ENCODE measurements around the gene MRM2. TPM values are rescaled to one million over a fixed set of nuclear protein-coding genes. Genes with fewer than 3 reads are reported as not detected.

MRM2 gene
- 18.4 and 19.0 TPM in 2 replicates for total RNA-seq

- DNase-seq (ENCODE audit: low read depth) = peak; percentile 70
- no peak for TF ChIP-seq CTCF (IDR thresholded peaks at IDR 0.05; ENCODE audit: insufficient read depth, low read depth, low read length)
- peak within 1 kb of the TSS; percentile 87 for H3K4me3 ChIP-seq (ENCODE audit: low read depth, low read length)
These were observed at the start of gene MRM2, which contains the start of gene NUDT1 for GRCh38 chr7:2241580-2242540. MRM2 (minus strand) TSS chr7:2242205; CDS start chr7:2242169, 36 bp downstream. NUDT1 (plus strand) TSS chr7:2242226; CDS start chr7:2244575, 2,349 bp downstream.

GRCh38 chr7:2290877-2291276, 48.9 kb upstream of the MRM2 start:
- no peak overlapping the region for H3K4me3 ChIP-seq (ENCODE audit: low read depth, low read length)
- DNase-seq (ENCODE audit: low read depth) = no peak
- no peak for TF ChIP-seq CTCF (IDR thresholded peaks at IDR 0.05; ENCODE audit: insufficient read depth, low read depth, low read length)

- TF ChIP-seq CTCF (IDR thresholded peaks at IDR 0.05; ENCODE audit: insufficient read depth, low read depth, low read length) = no peak
- DNase-seq (ENCODE audit: low read depth) = no peak
- H3K4me3 ChIP-seq (ENCODE audit: low read depth, low read length) = no peak overlapping the region
These were observed 47.6 kb upstream of the MRM2 start for GRCh38 chr7:2289621-2290020.

- DNase-seq (ENCODE audit: low read depth) = no peak
- H3K4me3 ChIP-seq (ENCODE audit: low read depth, low read length) = no peak overlapping the region
These were observed 47.1 kb upstream of the MRM2 start for GRCh38 chr7:2289111-2289586.

GRCh38 chr7:2288503-2288902, 46.5 kb upstream of the MRM2 start:
- H3K4me3 ChIP-seq (ENCODE audit: low read depth, low read length) = no peak overlapping the region
- no peak for TF ChIP-seq CTCF (IDR thresholded peaks at IDR 0.05; ENCODE audit: insufficient read depth, low read depth, low read length)
- no peak for DNase-seq (ENCODE audit: low read depth)

More at GRCh38 chr7:2289111-2289586, 47.1 kb upstream of the MRM2 start:
- no peak for TF ChIP-seq CTCF (IDR thresholded peaks at IDR 0.05; ENCODE audit: insufficient read depth, low read depth, low read length)

GRCh38 chr7:2287745-2288144, 45.7 kb upstream of the MRM2 start:
- H3K4me3 ChIP-seq (ENCODE audit: low read depth, low read length) = no peak overlapping the region
- TF ChIP-seq CTCF (IDR thresholded peaks at IDR 0.05; ENCODE audit: insufficient read depth, low read depth, low read length) = no peak
- DNase-seq (ENCODE audit: low read depth) = no peak
